ENCODE data around the gene CHD6.

The CHD6 gene

DNA sequence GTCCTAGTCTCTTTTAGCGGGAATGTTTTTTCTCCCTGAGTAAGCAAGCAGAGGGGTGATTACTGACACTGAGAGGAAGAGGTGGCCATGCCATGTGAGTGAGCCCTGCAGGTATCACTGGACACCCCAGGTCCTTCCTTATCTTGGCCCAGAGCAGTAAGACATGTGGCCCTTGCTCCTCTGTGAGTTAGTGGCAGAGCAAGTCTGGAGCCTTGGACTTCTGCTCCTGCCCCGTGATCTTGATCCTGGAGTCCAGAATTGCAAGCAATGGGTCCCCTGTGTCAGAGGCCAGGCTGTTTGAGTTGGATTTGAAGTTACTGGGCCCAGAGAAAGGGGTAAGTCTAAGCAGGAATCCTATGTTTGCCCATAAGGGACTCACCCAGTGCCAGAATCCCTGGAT, 159.4 kb downstream of the CHD6 start:
- DNase-seq, result no peak

DNA sequence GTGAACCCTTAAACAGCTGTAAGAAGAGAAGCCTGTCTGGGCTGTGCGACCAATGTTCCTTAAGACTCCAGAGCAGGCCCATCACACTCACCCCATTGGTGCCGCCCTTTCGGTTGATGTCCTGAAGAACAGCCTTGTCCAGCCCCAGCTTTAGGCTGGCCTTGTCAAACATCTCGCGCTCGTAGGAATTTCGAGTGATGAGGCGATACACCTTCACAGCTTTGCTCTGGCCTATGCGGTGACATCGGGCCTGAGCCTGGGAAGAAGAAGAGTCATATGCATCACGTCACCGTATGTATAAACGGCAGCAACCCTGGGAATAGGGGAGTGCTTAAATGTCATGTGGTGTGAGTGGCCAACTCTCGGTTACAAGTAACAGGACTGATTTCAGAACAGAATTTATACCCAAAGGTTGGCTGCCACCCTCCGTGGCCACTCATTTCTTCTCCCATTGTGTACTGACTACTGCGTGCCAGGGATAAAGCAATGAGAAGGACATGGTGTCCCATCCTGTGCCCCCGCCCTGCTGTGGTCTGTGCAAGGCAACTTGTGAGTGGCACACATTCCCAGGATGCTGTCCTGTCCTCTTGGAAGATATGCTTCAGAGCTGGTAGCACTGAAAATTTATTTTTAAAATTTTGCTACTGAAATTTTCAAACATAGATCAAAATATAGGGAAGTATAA, 160.9 kb downstream of the CHD6 start:
- no peak for DNase-seq

DNA sequence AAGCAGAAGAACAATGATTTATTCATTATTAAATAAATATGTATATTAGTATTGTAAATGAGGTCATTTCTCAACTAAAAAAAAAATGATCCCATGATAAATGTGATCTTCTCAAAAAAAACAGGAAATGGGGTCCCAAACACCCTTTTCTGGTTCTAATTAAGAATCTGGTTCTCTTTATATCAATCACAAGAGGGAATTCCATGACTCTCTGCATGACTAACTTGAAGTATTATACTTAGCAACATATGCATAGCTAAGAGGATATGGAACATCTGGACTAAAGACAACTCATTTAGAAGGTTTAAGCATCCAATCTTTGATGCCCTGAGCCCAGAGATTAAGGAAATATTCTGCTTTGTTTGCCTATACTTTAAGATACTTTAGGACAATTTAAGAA, 161.8 kb downstream of the CHD6 start:
- no peak for DNase-seq

DNA sequence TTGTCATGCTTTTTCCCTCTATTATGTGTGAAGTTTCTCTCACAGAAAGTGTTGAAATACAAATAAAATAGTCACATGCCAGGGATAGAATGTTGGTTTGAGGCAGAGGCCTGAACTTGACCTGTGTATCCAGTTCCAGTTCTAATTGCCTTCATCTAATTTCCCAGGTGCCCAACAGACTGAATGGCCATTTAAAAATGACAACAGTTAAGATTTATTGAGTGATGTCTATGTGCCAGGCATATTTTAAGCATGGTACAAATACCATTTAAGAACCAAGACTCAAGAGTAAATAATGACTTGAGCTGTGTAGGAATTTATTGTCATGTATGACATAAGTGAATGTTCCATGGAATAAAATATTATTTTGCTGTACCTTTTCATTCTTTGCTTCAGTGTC, 163.9 kb downstream of the CHD6 start:
- DNase-seq, result no peak

DNA sequence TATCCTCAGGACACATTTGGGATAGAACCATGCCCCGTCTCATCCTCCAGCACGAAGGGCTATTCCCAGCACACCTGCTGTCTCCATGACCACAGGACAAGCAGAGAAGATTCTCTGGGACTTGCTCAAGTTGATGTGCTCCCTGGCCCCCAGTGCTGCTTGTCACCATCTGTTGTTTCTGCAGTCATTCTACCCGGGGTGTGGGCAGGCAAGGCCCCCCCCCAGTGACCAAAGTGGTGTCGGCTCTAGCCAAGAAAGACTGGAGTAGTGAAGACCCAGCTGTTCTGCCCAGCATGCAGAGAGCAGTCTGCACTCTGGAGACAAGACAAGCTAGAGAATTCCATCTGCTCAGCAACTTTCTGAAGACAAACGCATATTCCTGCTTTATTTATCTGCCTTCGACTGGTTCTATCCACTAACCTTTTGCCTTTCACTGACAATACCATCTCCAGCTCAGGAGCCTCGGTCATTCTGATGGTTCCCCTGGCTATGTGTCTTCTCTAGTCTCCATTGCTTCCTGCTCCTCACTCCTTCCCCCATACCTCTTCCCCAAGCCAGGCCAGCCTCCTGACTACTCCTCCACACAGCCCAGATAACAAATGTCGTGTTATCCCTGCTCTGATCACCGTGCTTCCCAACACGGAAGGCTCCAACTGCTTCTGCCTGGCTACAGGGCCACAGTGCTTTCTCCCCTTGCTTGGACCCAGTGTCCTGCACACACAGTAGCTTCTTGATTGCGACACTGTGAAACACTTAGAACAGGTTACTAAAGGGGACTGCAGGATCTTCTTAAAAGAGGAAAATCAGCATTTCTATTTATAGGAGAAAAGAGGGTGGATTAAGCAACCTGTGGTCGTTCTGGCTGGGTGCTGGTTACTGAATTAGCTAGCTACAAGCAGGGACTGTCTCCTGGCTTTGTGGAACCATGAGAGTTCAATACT, 164.9 kb downstream of the CHD6 start:
- no peak for DNase-seq

DNA sequence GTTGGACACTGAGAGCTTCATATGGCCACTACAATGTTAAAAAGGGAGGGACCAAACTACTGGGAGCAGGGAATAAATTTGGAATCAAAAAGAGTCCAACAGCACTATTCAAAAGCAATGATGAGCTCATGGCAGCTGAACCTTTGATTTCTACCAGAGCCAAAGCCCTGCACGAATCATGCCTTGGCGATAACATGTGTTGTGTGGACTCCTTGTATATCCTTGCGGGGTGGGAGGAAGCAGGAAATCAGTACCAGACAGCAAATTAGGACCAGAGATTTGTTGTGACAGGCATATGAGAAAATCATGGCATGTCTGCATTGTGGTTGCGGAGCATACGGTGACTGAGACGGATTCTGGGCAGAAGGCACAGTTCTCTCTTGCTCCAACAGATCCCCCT, 166.0 kb downstream of the CHD6 start:
- no peak for DNase-seq

DNA sequence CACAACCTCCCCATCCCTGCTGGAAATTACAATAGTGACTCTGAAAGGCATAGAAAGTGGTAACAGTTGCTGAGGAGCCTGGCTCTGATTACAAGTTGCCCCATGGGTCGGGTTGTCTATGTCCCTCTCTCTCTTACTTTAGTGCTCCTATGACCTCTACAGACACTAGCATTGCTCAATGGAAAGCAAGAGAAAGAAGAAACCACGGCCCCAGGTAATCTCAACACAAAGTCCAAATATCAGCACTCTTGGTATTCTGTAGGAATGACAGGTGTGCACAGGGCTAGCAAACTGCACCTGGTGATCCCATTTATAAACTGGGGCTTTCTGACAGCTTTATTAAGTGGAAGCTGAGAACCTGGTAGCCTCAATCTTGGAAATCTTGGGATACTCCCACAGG, 171.2 kb downstream of the CHD6 start:
- no peak for DNase-seq

DNA sequence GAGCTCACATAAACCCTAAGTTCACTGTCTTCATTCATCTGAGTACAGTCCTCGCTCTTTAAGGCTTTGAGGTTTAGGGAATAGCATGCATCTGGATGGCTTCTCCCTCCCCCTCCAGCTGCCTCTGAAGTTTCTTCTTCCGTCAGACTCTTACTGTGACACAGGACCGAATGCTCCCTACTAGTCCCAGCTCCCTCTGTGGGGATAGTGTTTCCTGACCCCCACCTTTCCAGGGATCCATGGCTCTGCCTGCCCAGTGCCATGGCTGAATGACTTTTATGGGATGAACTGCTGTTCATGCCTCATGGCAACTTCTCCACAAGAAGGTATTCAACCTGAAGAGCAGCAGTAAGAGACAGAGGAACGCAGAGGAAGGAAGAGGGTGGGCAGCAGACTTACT, 171.7 kb downstream of the CHD6 start:
- DNase-seq, result no peak

DNA sequence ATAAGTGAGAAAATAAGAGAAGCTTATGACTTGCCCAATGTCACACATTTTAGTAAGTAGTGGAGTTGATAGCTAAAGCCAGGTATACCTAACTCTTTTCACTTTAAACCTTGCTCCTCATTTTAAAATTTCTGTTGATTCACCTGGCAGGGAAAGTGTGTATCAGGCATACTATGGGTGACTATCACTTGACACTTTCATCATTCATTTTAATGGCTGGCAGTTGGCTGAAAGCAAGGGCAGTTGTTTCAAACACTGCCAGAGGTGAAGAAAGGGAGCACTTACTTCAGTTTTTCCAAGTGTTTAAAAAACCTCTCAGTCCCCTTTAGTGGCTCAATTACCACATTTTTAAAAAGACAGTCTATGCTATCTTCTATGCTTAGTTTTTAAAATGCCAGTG, 173.4 kb downstream of the CHD6 start:
- no peak for DNase-seq

DNA sequence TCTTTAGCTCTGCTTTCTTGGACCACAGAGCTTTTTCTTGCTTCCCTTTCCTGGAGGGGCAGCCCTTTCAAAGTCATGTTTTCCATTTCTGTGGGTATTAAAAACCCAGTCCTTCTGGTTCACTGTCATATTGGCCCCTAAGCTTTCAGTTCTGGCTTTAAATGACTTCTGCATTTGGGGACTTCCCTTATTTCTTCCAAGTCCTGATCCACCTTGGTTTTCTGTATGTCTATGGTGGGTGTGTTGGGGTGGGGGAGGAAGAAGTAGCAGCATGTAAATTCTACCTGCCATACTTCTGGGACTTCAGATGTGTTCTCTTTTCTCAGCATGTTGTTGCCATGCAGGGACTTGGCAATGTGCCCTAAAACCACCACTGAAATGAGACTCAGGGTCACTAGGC, 174.5 kb downstream of the CHD6 start:
- DNase-seq, result no peak

DNA sequence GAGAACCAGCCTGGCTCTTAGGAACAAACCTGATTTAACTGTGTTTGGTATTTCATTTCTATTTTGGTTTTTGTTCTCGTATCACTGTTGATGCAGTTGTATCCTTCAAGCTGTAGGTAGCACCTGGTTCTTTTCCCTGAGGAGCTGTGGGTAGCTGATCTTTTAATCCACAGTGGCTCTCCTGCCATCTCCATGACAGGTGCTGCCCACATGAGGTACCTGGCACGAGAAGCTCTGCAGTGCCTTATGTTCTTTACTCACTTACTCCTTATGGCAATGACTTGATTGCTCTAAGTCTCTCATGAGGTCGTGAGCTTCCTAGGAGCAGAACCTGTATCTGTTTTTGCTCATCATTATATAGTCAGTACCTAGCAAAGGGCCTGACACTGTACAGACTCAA, 177.3 kb downstream of the CHD6 start:
- DNase-seq, result no peak

DNA sequence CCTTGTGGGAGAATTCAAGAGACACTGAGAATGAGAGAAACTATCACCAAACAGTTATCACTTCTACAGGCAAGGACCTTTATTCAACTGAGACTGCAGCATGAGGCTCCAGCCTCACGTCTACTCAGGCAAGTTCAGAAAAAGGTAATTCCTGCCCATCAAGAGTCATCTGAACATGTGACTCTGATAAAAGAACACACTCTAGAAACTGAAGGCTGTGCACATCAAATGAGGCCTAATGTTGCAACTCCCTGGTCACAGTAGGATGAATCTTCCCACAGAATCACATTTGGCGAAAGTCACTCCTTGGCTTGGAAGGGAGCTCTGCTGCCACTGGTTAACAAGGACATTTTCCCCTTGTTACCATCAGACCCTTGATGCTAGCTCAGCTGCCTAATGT, 180.3 kb downstream of the CHD6 start:
- no peak for DNase-seq

DNA sequence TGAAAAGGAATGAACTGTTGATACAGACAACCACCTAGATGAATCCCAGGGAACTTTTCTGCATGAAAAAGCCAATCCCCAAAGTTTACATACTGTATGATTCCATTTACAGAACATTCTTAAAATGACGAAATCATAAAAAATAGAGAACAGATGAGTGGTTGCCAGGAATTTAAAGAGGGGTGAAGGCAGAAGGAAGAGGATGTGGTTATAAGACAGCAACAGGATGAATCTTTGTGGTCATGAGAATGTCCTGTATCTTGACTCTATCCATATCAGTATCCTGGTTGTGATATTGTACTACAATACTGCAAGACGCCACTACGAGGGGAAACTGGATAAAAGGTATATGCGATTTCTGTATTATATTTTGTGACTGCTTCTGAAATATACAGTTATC, 181.5 kb downstream of the CHD6 start:
- no peak for DNase-seq

DNA sequence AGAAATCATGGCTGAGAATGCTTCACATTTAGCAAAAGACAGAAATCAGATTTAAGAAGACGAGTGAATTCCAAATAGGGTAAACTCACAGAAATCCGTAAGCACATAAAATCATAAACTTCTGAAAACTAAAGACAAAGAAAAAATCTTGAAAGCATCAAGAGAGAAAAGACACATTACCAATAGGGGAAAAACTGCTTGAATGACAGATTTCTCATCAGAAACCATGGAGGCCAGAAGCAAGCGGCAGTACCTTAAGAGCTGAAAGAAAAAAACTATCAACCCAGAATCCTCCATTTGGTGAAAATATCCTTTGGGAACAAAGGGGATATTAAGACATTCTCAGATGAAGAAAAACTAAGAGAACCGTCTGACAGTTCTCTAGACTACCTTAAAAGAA, 185.0 kb downstream of the CHD6 start:
- DNase-seq, result no peak

DNA sequence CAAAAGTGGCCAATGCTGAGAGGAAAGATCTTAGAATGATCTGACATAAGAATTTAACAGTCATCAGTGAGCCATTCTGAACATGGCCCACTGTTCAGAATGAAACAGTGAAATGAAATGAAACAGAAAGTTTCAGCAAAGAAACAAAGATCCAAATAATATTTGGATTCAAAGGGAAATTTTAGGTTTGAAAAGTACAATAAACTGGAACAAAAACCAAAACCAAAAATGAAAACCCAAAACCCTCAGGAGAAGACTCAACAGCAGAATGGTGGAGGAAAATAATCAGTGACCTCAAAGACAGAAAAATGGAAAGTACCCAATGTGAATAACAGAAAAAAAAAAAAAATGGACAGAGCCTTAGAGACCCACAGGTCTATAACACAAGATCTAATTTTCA, 185.4 kb downstream of the CHD6 start:
- DNase-seq, result no peak

DNA sequence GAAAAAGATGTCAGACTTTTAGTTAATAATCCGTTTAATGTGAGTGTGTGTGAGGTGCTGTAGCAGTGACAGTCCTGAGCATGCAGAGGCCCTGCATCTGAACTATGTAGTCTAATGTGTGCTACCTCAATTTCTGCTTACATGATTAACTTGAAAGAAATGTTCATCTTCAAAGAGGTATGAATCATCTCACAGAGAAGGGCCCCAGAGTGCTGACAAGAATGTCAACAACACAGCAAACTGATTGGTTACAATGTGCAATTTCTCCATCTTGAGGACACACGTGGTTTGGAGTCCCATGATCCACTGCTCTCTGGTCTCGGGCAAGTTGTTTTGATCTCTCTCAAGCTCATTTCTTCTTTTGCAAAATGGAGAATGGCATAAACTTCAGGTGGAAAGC, 189.9 kb downstream of the CHD6 start:
- DNase-seq, result no peak

DNA sequence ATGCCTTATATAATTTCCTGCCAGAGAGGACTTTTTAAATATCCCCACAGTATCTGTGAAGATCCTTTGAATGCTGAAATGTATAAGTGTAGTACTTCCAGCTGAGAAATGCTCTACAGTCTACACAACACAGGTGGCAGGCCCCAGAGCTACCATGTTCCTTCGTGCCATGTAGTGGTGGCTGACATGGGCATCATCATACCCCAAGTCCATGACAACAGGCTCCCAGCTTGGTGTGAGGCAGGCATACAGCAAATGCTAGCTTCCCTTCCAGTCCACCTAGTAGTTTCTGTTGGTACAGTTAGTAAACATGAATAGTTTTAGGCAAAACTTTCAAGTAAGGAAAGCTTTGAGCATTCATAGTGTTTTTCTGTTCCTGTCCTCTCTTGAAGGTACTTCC, 190.3 kb downstream of the CHD6 start:
- no peak for DNase-seq

DNA sequence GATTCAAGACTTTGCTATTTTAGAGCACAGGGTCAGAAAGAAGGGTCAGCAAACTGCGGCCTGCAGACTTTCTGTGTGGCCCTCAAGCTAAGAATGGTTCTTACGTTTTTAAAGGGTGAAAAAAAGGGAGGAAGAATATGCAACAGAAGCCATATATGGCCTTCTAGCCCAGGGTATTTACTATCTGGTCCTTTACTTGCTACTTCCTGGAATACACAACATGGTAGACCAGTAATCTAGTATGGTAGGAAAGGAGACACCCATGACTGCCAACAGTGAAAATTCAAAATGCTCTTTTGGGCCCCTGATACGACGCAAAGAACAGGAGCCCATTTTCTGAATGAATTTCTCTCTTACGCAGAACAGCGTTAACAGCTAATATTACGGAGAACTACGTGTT, 191.2 kb downstream of the CHD6 start:
- no peak for DNase-seq

DNA sequence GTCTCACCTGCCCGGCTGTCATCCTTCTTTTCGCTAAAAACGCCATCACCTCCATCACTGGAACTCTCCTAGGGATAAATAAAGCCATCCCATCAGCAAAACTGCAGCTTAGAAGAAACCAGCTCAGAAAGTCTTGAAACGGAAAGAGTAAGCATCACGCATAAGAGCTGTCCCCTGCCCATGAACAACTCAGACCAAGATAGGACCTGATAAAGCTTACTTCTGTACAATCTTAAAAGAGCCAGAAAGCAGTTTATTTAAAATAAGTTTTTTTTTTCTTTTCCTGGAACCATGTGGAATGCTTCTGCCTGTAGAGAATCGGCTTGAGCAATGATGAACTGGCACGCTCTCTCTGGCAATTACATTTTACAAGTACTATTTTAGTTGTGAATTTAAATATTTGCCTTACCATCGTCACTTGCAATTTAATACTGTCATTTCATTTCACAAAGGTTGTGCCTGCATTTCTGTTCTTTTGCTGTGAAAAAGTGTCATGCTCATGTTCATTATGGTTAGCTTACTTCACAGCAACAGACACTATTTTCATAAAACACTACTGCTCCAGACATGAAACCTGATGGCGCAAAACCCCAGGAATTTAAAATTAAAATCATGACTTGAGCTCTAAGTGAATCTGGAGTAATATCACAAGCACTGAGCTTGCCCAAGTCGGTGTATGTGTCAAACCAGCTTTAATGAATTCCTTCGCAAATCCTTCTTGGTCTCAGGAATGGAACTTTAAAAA, 191.9 kb downstream of the CHD6 start:
- no peak for DNase-seq

DNA sequence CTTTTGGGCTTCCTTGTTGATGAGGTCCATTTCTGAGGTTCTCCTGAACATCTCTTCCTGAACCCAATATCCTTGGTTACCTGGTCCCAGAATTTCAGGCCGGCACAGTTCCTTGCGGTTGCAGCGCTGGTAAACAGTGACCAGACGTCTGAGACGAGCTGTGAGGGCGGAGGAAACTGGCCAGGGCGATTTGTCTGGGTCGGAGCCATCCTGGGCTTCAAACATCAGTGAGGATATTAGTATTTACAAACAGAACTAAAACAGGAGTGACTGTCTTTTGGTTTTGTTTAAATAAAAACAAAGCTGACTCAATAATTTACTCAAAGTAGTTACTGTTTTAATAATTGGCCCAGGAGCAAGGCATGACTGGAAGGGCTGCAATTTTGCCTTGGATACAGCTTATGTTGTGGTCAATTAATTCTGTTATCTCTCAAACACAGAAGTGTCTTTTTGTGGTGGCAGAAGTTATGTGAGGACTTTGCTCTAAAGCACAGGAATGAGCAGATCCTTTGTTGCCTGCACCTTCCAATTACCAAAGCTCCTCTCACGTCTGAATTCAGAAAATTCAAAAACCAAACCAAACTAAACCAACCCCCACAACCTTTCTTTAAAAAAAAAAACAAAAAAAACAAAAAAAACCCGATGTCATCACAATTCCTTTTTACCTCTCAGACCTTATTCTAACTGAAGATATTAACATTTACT, 192.8 kb downstream of the CHD6 start:
- no peak for DNase-seq

DNA sequence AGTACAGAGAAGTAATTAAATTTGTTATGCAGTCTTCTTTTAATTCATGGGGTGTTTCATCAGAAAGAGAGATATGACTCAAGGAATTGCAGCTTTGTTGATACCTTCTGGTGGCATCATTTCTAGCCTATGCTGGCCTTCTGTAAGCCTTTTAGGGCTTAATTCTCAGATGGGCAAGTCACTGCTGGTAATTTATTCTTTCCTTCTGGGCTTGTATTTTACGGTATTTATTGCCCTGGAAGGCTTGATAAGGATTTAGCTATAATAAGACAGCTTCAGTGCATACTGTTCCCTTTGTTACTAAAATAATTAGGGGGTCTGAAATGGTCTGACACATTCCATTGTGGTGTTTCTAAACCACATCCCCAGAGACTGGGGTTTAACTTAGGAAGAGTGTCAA, 193.6 kb downstream of the CHD6 start:
- DNase-seq, result no peak

DNA sequence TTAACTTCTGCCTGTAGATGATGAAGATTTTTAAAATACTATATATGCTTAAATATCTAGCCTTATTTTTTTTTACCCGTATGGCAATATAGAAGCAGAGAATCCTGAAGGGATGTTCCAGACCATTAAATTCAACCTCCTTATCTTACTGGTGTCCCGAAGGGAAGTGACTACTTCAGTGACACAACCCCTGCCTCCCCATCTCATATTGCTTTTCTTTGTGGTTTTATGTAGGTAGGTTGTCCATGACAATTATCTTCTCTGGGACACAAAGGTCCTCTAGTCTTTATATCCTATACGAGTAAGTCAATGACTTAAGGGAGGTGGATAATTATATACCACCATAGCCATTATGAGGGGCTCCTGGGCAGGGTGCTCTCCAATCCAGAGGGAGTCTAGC, 194.2 kb downstream of the CHD6 start:
- no peak for DNase-seq

DNA sequence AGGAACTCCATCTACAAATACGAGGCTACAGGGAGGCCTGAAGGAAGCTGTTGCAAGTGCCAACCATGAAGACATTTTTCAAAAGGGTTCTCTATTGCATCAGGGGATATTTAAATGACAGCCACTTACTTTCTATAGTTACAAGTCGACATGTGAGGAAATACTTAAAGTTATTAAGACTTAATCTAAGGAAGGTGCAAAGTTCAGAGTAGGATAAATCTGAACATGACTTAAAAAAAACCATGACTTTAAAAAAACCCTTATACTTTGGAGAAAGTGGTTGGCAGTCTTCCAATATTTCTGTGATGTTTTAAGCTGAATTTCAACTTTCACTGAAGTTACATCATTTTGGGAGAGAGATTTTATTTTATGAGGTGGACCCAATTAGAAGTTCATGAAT, 195.2 kb downstream of the CHD6 start:
- no peak for DNase-seq
